Caco-2 (cell line): ENCODE results near the gene LGR6. TPM values are rescaled to one million over a fixed set of nuclear protein-coding genes. Genes with fewer than 3 reads are reported as not detected.

Experiments used
- BruUV-seq: library from RNA; stranded (reverse); fragments of 400-500 nt; replicated peaks from 2 replicates; lab custom pipeline; 2021; lab: Mats Ljungman, UMichigan
- CTCF ChIA-PET: fragments of 300-600 bp; sonication (Branson Sonifier 250); formaldehyde crosslinking; loops from one replicate; lab custom pipeline; 2022; ENCODE audit warnings: antibody characterized with exemption; lab: Charles Lee
- POLR2A ChIA-PET: fragments of 300-600 bp; sonication (Branson Sonifier 250); formaldehyde crosslinking; loops from one replicate; lab custom pipeline; 2022; ENCODE audit warnings: antibody characterized with exemption; lab: Charles Lee
- DNase-seq, 2 experiments: peaks; one replicate each; pipeline versions ENCODE4 v3.0.0 to v3.0.0-alpha.2; 2020 to 2022
- H3K27me3 ChIP-seq: replicated peaks from 2 replicates; pipeline ENCODE4 v1.6.0; 2011; ENCODE audit warnings: low read length; ENCODE audit not compliant: control insufficient read depth, insufficient read depth
- H3K36me3 ChIP-seq: 2 replicates; pipeline ENCODE4 v1.5.1; 2011; ENCODE audit warnings: low read length; ENCODE audit not compliant: control insufficient read depth, insufficient read depth
- H3K4me1 ChIP-seq: fragments of 250-450 bp; sonication (Bioruptor Pico); 2 replicates; pipeline ENCODE4 v1.5.1; 2020; ENCODE audit warnings: mild to moderate bottlenecking
- H3K4me3 ChIP-seq: 2 replicates; pipeline ENCODE4 v1.5.1; 2011; ENCODE audit warnings: low read depth, mild to moderate bottlenecking, control low read depth, low read length
- H3K9me3 ChIP-seq: fragments of 250-450 bp; sonication (Bioruptor Pico); 2 replicates; pipeline ENCODE4 v1.5.1; 2020; ENCODE audit warnings: mild to moderate bottlenecking, moderate library complexity
- H3K27ac Mint-ChIP-seq: one replicate; pipeline ENCODE4 v1.8.0; 2022; ENCODE audit warnings: mixed read lengths; ENCODE audit not compliant: unreplicated experiment
- H3K27me3 Mint-ChIP-seq: one replicate; pipeline ENCODE4 v1.8.0; 2022; ENCODE audit warnings: mixed read lengths; ENCODE audit not compliant: insufficient read depth, unreplicated experiment
- H3K36me3 Mint-ChIP-seq: one replicate; pipeline ENCODE4 v1.8.0; 2022; ENCODE audit warnings: mild to moderate bottlenecking, mixed read lengths; ENCODE audit not compliant: insufficient read depth, unreplicated experiment
- H3K4me1 Mint-ChIP-seq: one replicate; pipeline ENCODE4 v1.8.0; 2022; ENCODE audit warnings: low read depth, mixed read lengths; ENCODE audit not compliant: unreplicated experiment
- H3K4me3 Mint-ChIP-seq: one replicate; pipeline ENCODE4 v1.8.0; 2022; ENCODE audit warnings: mild to moderate bottlenecking, moderate library complexity, mixed read lengths; ENCODE audit not compliant: unreplicated experiment
- H3K9me3 Mint-ChIP-seq: one replicate; pipeline ENCODE4 v1.8.0; 2022; ENCODE audit warnings: mixed read lengths; ENCODE audit not compliant: unreplicated experiment
- intact Hi-C: fragments of 100-400 bp; cut with micrococcal nuclease; formaldehyde crosslinking; loops from one replicate; pipeline ENCODE4 v1.10.0; 2022; ENCODE audit not compliant: unreplicated experiment
- total RNA-seq: library from RNA; stranded (reverse); gene quantifications from 2 replicates; pipeline ENCODE4 v1.2.3, GENCODE V29; 2022
- TF ChIP-seq, protein P1 (sequence below), 2 experiments: fragments of 200-600 bp in 1 of 2; IDR thresholded peaks; 1 replicate in 1 of 2; 2 replicates in 1 of 2; pipeline versions ENCODE4 v1.5.1 to v1.8.0; 2011 to 2022; ENCODE audit warnings: antibody characterized with exemption in 1 of 2, control low read depth in 1 of 2, inconsistent platforms in 1 of 2, low read depth in 1 of 2, low read length in 1 of 2, mild to moderate bottlenecking in 1 of 2, moderate library complexity in 1 of 2; ENCODE audit not compliant: insufficient read depth in 1 of 2, severe bottlenecking in 1 of 2, unreplicated experiment in 1 of 2

LGR6 gene
- total RNA-seq, 1 experiment from 2014 or later = 0.36 TPM

DNA sequence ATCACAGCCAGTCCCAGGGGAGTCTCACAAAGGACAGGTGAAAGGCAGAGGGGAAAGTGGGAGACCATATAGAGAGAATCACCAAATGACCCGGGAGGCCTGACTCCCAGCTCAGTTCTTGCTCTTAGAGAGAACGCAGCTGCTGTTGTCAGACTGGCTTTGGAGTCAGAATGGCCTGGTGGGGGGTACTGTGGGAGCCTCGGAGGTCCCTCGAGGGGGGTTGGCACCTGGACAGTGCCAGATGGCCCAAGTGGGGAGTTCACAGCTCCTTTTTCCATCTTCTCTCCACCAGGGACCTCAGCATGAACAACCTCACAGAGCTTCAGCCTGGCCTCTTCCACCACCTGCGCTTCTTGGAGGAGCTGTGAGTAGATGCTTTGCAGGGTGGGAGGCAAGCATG is 31.5 kb downstream of the LGR6 start:
- H3K27me3 ChIP-seq = no peaks in the 10 kb centered on the region
- BruUV-seq = no TSS peak
- TF ChIP-seq, protein P1, sequence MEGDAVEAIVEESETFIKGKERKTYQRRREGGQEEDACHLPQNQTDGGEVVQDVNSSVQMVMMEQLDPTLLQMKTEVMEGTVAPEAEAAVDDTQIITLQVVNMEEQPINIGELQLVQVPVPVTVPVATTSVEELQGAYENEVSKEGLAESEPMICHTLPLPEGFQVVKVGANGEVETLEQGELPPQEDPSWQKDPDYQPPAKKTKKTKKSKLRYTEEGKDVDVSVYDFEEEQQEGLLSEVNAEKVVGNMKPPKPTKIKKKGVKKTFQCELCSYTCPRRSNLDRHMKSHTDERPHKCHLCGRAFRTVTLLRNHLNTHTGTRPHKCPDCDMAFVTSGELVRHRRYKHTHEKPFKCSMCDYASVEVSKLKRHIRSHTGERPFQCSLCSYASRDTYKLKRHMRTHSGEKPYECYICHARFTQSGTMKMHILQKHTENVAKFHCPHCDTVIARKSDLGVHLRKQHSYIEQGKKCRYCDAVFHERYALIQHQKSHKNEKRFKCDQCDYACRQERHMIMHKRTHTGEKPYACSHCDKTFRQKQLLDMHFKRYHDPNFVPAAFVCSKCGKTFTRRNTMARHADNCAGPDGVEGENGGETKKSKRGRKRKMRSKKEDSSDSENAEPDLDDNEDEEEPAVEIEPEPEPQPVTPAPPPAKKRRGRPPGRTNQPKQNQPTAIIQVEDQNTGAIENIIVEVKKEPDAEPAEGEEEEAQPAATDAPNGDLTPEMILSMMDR (IDR thresholded peaks at IDR 0.05; ENCODE audit: insufficient read depth in 1 of 2, low read depth in 1 of 2, low read length in 1 of 2, severe bottlenecking in 1 of 2, unreplicated experiment in 1 of 2) = no peak
- Mint-ChIP-seq H3K27me3 (no peaks in the 10 kb centered on the region), H3K4me1 (peaks cover 13% of the 10 kb centered on the region), H3K4me3 (no peak overlapping the region), H3K27ac (no peak overlapping the region), H3K9me3 (no peaks in the 10 kb centered on the region), H3K36me3 (peaks cover 5% of the 10 kb centered on the region)
- no peak for DNase-seq
- peaks cover 32% of the 10 kb centered on the region for H3K4me1 ChIP-seq
- H3K4me3 ChIP-seq = no peak overlapping the region
- POLR2A ChIA-PET = no interaction called here
- CTCF ChIA-PET = interaction anchor here (0.6 to 0.9 kb wide), 2 partner anchors 11 to 269 kb away, joined by 3 read pairs; no protein-coding TSS in a partner anchor
- intact Hi-C loops = no loop called here
- no peaks in the 10 kb centered on the region for H3K9me3 ChIP-seq
- no peaks in the 10 kb centered on the region; the same call in 1 of the 2 replicates for H3K36me3 ChIP-seq

DNA sequence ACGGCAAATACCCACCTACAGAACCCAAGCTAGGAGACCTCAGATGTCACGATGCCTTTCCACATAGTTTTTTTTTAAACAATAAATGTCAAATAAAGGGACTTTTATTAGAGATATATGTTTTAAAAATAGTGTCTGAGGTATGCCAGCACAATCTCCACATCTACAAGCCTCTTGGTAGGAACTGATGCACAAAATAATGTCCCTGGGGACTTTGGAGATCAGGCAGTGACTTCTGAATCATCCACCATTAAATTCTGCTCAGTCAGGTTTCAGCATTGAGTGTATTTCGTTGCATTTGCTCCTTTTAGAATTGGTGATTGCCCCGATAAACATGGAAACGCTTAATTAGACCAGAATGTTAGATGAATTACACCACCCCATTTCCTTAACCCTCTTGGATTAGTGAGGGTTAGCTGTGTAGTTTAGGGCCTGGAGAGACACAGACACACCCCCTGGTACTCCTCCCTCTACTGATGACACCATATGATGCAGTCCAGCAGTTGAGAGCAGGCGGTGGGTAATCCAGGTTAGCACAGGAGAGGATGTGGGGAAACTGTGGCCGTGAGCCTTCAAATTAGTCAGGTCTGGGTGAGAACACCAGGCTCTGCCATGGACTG is 33.6 kb downstream of the LGR6 start:
- Mint-ChIP-seq H3K9me3 (no peaks in the 10 kb centered on the region), H3K4me3 (no peak overlapping the region), H3K27me3 (no peaks in the 10 kb centered on the region), H3K27ac (no peak overlapping the region), H3K36me3 (peaks cover 5% of the 10 kb centered on the region), H3K4me1 (peaks cover 7% of the 10 kb centered on the region)
- Histone ChIP-seq H3K36me3 (no peaks in the 10 kb centered on the region; the same call in 1 of the 2 replicates), H3K9me3 (no peaks in the 10 kb centered on the region), H3K4me3 (no peak overlapping the region), H3K27me3 (no peaks in the 10 kb centered on the region), H3K4me1 (peaks cover 23% of the 10 kb centered on the region)
- POLR2A ChIA-PET = interaction anchor here (0.6 kb wide), 1 partner anchor 43 kb away, joined by 3 read pairs; no protein-coding TSS in a partner anchor
- CTCF ChIA-PET = no interaction called here
- no peak for DNase-seq
- BruUV-seq = no TSS peak
- intact Hi-C loops = no loop called here
- TF ChIP-seq, protein P1 (IDR thresholded peaks at IDR 0.05; ENCODE audit: insufficient read depth in 1 of 2, low read depth in 1 of 2, low read length in 1 of 2, severe bottlenecking in 1 of 2, unreplicated experiment in 1 of 2) = no peak

DNA sequence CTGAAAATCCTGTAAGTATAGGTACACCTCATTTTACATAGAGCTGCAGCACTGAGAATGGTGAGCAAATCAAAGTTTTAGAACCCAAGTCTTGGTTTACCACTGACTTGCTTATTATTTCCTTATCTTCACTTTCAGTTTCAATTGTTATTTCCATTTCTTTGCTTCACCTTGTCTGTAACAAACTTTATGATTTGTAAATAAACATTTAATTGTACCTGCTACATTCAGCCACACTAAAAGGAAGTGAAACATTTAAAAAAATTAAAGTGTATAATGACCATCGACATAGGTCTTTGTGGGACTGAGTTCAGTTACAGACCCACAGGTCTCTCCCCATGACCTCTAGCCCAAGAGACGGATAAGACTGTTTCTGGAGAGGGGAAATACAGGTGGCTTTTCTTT is 34.4 kb downstream of the LGR6 start:
- POLR2A ChIA-PET = no interaction called here
- no peaks in the 10 kb centered on the region for H3K27me3 Mint-ChIP-seq
- no peak overlapping the region for H3K4me3 ChIP-seq
- peaks cover 5% of the 10 kb centered on the region for H3K36me3 Mint-ChIP-seq
- H3K9me3 ChIP-seq = no peaks in the 10 kb centered on the region
- no peaks in the 10 kb centered on the region for H3K9me3 Mint-ChIP-seq
- CTCF ChIA-PET = no interaction called here
- BruUV-seq = no TSS peak
- TF ChIP-seq, protein P1 (IDR thresholded peaks at IDR 0.05; ENCODE audit: insufficient read depth in 1 of 2, low read depth in 1 of 2, low read length in 1 of 2, severe bottlenecking in 1 of 2, unreplicated experiment in 1 of 2) = no peak
- no peak for DNase-seq
- no peaks in the 10 kb centered on the region for H3K27me3 ChIP-seq
- intact Hi-C loops = no loop called here
- no peaks in the 10 kb centered on the region; the same call in 1 of the 2 replicates for H3K36me3 ChIP-seq
- no peak overlapping the region for H3K4me3 Mint-ChIP-seq
- peaks cover 17% of the 10 kb centered on the region for H3K4me1 ChIP-seq
- no peak overlapping the region for H3K27ac Mint-ChIP-seq
- H3K4me1 Mint-ChIP-seq = peaks cover 7% of the 10 kb centered on the region
